HG02840 (cell line): ENCODE data around the gene NUTM2B.
"Not testable (repeated sequence)": the region's sequence is repeated elsewhere in the genome, so short reads cannot be mapped to it uniquely, and the experiment has no call there.

ENCODE experiments used
- ATAC-seq: cut with Tn5 transposase; IDR thresholded peaks from one replicate; pipeline ENCODE4 v1.9.1; 2021; ENCODE audit warnings: mild to moderate bottlenecking, moderate library complexity, moderate number of reproducible peaks; ENCODE audit not compliant: unreplicated experiment, low FRiP score

Gene NUTM2B

DNA sequence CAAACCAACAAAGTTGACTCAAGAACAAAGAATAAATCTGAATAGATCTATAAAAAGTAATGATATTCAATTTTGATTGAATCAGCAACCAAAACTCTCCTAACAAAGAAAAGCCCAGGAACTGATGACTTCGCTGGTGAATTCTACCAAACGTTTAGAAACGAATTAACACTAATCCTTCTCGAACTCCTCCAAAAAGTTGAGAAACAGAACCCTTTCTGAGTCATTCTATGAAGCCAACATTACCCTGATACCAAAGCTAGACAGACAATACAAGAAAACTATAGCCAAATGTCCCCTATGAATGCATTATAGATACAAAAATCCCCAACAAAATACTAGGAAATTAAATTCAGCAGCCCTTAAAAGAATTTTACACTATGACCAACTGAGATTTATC lies 17.0 kb downstream of the NUTM2B start:
- not testable (repeated sequence) for ATAC-seq

DNA sequence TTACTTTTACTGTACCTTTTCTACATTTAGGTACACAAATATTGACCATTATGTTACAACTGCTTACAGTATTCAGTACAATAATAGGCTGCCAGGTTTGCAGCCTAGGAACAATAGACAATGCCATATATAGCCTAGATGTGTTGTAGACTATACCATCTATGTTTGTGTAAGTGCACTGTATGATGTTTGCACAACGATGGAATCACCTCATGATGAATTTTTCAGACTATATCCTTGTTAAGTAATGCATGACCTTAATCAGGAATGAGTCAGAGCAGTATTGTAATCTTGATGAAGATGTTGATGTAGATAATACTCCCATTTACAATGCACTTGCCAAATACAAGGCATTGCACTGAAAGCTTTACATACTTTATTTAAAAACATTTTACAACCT lies 23.6 kb downstream of the NUTM2B start:
- not testable (repeated sequence) for ATAC-seq

DNA sequence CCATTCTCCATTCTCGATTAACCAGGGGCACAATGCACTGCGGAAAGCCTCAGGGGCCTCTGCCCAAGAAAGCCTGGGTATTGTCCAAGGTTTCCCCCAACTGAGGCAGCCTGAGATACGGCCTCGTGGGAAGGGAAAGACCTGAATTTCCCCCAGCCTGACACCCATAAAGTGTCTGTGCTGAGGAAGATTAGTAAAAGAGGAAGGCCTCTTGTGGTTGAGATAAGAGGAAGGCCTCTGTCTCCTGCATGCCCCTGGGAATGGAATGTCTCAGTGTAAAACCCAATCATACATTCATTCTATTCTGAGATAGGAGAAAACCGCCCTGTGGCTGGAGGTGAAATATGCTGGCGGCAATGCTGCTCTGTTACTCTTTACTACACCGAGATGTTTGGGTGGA lies 41.8 kb downstream of the NUTM2B start:
- not testable (repeated sequence) for ATAC-seq

DNA sequence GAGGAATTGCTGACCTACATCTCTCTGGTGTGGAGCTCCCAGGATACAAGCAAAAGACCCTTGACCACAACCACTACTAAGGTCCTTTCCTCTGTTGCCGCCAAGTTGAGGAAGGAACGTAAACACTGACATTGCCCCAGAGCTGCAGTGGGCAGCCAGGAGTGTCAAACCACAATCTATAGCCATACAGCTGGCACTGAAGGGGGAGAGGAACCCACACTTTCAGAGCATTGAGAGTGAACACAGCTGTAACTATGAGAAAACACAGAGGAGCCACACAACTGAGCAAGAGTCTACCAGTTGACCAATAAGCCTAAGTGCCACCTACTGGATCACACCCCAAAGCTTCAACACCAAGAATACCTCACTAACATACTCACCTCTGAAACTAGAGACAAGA lies 45.5 kb downstream of the NUTM2B start:
- ATAC-seq, result not testable (repeated sequence)

DNA sequence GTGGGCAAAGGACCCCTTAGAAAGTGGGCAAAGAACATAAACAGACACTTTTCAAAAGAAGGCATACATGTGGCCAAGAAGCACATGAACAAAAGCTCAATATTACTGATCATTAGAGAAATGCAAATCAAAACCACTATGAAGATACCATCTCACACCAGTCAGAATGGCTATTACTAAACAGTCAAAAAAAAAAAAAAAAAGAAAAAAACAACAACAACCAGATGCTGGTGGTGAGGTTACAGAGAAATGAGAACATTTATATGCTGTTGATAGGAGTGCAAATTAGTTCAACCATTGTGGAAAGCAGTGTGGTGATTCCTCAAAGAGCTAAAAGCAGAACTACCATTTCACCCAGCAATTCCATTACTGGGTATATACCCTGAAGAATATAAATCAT lies 50.6 kb downstream of the NUTM2B start:
- not testable (repeated sequence) for ATAC-seq

DNA sequence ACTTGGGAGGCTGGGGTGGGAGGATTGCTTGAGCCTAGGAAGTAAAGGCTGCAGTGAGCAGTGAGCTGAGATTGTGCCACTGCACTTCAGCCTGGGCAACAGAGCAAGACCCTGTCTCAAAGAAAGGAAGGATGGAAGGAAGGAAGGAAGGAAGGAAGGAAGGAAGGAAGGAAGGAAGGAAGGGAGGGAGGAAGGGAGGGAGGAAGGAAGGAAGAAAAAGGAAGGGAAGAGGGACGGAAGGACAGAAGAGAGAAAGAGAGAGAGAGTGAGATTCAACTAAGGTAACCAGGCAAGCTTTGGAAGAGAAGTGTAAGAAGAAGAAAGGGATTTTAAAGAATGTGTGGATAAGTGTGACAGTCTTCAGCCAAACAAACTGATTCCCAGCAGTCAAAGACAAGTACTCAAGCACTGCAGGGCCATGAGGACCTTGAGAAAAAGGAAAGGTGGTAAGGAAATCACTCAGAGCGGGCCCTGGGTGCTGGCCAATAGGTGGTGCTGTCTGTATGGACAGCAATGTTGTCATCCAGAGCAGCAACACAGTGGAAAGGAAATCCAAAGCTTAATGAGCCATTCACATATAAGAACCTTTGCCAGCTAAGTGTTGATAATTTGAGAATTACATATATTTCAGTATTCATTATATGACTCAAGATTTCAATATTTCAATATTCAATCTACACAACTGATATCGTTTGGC lies 55.4 kb downstream of the NUTM2B start:
- ATAC-seq, result not testable (repeated sequence)
